Suppressor macrophage treated with lipopolysaccharide for 1 hour (primary cell): ENCODE results near the gene DHH.

ENCODE experiments used
- DNase-seq, 3 donors: peaks; one replicate each; pipeline ENCODE4 v3.0.0-alpha.2; 2020 to 2022

The DHH gene

GRCh38 chr12:49048953-49049352 lies 45.6 kb downstream of the DHH start:
- no peak for DNase-seq

- DNase-seq = no peak
Observed at GRCh38 chr12:49046129-49046895, 48.3 kb downstream of the DHH start.

GRCh38 chr12:49044660-49045059 lies 49.9 kb downstream of the DHH start:
- DNase-seq = no peak

- DNase-seq = peak; percentile 72 to 92 (median 80)
Observed at GRCh38 chr12:49043856-49044258, 50.7 kb downstream of the DHH start.

- no peak for DNase-seq
Observed at GRCh38 chr12:49043241-49043640, 51.4 kb downstream of the DHH start.

- no peak for DNase-seq
Observed at GRCh38 chr12:49041881-49042484, 52.6 kb downstream of the DHH start.

- no peak for DNase-seq
Observed at GRCh38 chr12:49041036-49041880, 53.3 kb downstream of the DHH start.

GRCh38 chr12:49040364-49040855 lies 54.2 kb downstream of the DHH start:
- DNase-seq = no peak

- no peak for DNase-seq
Observed at GRCh38 chr12:49039421-49040363, 54.9 kb downstream of the DHH start.

GRCh38 chr12:49038291-49038955 lies 56.2 kb downstream of the DHH start:
- DNase-seq = no peak

- DNase-seq = no peak
Observed at GRCh38 chr12:49037947-49038237, 56.7 kb downstream of the DHH start.

- DNase-seq = no peak
Observed at GRCh38 chr12:49037111-49037946, 57.3 kb downstream of the DHH start.
